Lung (tissue), 12 donors: ENCODE measurements around the gene TLE6. TPM values are rescaled to one million over a fixed set of nuclear protein-coding genes. Genes with fewer than 3 reads are reported as not detected.

ENCODE experiments used
- ATAC-seq: fragments of 200-7000 bp; cut with Tn5 transposase; one replicate; pipeline ENCODE4 v1.9.1; 2020; ENCODE audit warnings: moderate number of reproducible peaks; ENCODE audit not compliant: insufficient read depth, low FRiP score
- DNase-seq, 3 donors: peaks; one replicate each; pipeline ENCODE4 v3.0.0-alpha.2; 2013 to 2017
- H3K27ac ChIP-seq, 2 donors: one replicate each; pipeline ENCODE4 v1.5.1; 2013; ENCODE audit warnings: mild to moderate bottlenecking in 2 of 2, moderate library complexity in 2 of 2, control low read depth in 1 of 2, inconsistent platforms in 1 of 2, low read depth in 1 of 2, low read length in 1 of 2
- H3K27me3 ChIP-seq, 3 donors: one replicate each; pipeline ENCODE4 v1.5.1; 2013; ENCODE audit warnings: low read length in 2 of 3; ENCODE audit not compliant: control insufficient read depth in 3 of 3, insufficient read depth in 3 of 3
- H3K36me3 ChIP-seq, 4 donors: one replicate each; pipeline ENCODE4 v1.5.1; 2013; ENCODE audit warnings: low read length in 4 of 4, mild to moderate bottlenecking in 1 of 4, moderate library complexity in 1 of 4; ENCODE audit not compliant: control insufficient read depth in 4 of 4, insufficient read depth in 4 of 4
- H3K4me1 ChIP-seq, 5 donors: one replicate each; pipeline ENCODE4 v1.5.1; 2013; ENCODE audit warnings: low read length in 5 of 5, mild to moderate bottlenecking in 2 of 5, moderate library complexity in 1 of 5; ENCODE audit not compliant: control insufficient read depth in 5 of 5, insufficient read depth in 5 of 5
- H3K4me3 ChIP-seq: one replicate; pipeline ENCODE4 v1.5.1; 2013; ENCODE audit warnings: mild to moderate bottlenecking, control low read depth, moderate library complexity
- H3K9ac ChIP-seq, 2 donors: one replicate each; pipeline ENCODE4 v1.5.1; 2013; ENCODE audit warnings: low read length in 2 of 2, control low read depth in 1 of 2; ENCODE audit not compliant: insufficient read depth in 1 of 2
- H3K9me3 ChIP-seq, 4 donors: one replicate each; pipeline ENCODE4 v1.5.1; 2013; ENCODE audit warnings: low read length in 3 of 4, mild to moderate bottlenecking in 1 of 4, moderate library complexity in 1 of 4; ENCODE audit not compliant: control insufficient read depth in 4 of 4, insufficient read depth in 3 of 4
- WGBS, 2 donors: extraction: QIAGEN DNeasy Blood & Tissue Kit; methylation state at CpG; one replicate each; pipeline ENCODE4 v1.1.7; 2013; 5-methylcytosine and 5-hydroxymethylcytosine counted together
- polyA plus RNA-seq, 2 donors: library from polyadenylated mRNA; stranded (reverse); fragments of 200-250 nt; gene quantifications; one replicate each; pipeline ENCODE4 v1.2.1, GENCODE V29; 2013
- total RNA-seq, 2 donors: library from RNA; depleted of rRNA in 1 of 2; stranded (reverse); fragments of >200 nt in 1 of 2; gene quantifications; one replicate each; pipeline ENCODE4 v1.2.1, GENCODE V29; 2014 to 2021
- TF ChIP-seq, protein P1 (sequence below): IDR thresholded peaks from 2 replicates; pipeline ENCODE4 v1.5.1; 2012; ENCODE audit warnings: mild to moderate bottlenecking; ENCODE audit errors: control extremely low read depth, extremely low read depth
- donor health status: control.
- donor health status: control.
- donor health status: Bipolar disorder and iron deficiency.
- donor health status: healthy.
- donor health status: DM: yes; HTN: yes; CAD: no.

TLE6 gene
- total and polyA plus RNA-seq, 4 donors, result 6.1 to 8.8 (median 7.2) TPM

DNA sequence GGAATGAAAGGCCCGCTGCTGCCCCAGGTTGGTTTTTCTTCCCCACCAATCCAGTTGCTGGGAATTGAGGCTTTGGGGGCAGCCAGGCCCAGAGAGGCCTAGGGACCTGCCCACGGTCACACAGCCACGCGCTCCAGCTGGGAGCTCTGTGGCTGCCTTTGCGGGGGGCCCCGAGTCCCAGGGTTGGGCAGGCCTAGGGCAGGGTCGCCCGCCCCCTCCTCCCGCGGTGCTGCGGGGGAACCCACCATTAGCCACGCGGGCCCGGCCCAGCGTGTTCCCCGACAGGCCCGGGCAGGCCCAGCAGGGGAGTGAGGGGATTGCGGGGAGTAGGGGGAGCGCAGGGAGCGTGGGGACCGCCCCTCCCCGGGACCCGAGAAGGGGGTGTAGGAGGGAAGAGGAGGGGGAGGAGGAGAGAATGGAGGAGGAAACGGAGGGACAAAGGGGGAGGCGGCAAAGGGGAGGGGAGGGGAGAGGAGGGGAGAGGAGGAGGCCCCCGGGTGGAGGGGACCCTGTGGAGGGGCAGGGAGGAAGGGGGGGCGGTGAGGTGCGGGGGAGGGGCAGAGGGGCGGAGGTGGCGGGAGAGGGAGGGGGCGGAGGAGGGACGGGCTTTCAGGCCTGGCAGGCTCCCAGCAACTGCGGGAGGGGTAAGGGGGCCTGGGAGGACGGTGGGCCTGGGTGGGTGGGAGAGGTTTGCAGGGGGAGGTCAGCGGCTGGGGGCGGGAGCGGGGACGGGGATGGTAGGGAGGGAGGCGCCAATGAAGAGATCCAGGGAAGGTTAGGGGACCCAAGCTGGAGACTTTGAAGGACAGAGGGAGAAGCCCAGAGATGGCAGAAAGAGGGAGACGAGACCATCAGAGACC lies 64.6 kb downstream of the TLE6 start:
- Histone ChIP-seq H3K27me3 (no peaks in the 10 kb centered on the region), H3K4me3 (no peak overlapping the region), H3K9ac (peak overlapping the region in 1 of 2 donors; percentile 34), H3K9me3 (no peaks in the 10 kb centered on the region), H3K36me3 (no peaks in the 10 kb centered on the region), H3K27ac (no peak overlapping the region), H3K4me1 (peaks cover 0 to 17% (median 3%) of the 10 kb centered on the region in 5 donors)
- TF ChIP-seq, protein P1, sequence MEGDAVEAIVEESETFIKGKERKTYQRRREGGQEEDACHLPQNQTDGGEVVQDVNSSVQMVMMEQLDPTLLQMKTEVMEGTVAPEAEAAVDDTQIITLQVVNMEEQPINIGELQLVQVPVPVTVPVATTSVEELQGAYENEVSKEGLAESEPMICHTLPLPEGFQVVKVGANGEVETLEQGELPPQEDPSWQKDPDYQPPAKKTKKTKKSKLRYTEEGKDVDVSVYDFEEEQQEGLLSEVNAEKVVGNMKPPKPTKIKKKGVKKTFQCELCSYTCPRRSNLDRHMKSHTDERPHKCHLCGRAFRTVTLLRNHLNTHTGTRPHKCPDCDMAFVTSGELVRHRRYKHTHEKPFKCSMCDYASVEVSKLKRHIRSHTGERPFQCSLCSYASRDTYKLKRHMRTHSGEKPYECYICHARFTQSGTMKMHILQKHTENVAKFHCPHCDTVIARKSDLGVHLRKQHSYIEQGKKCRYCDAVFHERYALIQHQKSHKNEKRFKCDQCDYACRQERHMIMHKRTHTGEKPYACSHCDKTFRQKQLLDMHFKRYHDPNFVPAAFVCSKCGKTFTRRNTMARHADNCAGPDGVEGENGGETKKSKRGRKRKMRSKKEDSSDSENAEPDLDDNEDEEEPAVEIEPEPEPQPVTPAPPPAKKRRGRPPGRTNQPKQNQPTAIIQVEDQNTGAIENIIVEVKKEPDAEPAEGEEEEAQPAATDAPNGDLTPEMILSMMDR, result no peak
- DNase-seq, result peak; percentile 92 to 96 (median 95)
- 16 to 29% methylated on average over 29 to 40 of the region's 40 CpGs for WGBS, 2 donors
- ATAC-seq, result no peak

DNA sequence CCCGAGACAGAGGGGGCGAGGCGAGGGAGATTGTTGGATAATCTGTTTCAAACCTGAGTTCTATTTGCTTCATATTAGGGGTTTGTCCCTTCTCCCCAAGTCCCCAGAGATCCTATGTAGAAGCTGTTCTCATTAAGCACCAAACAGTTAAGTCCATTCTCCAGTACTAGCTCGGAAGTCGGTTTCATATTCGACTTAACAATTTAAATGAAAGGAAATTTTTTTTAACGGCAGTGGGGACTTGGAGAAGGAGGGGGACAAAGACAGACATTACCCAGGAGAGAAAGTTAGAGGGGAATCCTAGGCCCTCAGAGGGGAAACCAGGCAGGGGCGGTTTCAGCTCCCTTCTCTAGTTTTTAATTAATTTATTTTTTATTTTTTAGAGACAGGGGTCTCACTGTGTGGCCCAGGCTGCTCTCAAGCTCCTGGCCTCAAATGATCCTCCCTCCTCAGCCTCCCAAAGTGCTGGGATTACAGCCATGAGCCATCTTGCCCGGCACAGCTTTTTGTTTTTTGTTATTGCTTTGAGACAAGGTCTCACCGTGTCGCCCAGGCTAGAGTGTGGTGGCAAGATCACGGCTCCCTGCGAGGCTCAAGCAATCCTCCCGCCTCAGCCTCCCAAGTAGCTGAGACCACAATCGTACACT lies 65.4 kb downstream of the TLE6 start:
- ATAC-seq (no peak), DNase-seq (peak in 2 of 3 donors; percentile 87 to 88)
- peaks cover 0 to 22% (median 3%) of the 10 kb centered on the region in 5 donors for H3K4me1 ChIP-seq
- no peaks in the 10 kb centered on the region for H3K27me3 ChIP-seq
- no peak overlapping the region for H3K4me3 ChIP-seq
- no peak overlapping the region for H3K27ac ChIP-seq
- TF ChIP-seq, protein P1, result no peak
- H3K36me3 ChIP-seq, result no peaks in the 10 kb centered on the region
- peak overlapping the region in 1 of 2 donors; percentile 55 for H3K9ac ChIP-seq
- H3K9me3 ChIP-seq, result no peaks in the 10 kb centered on the region
- WGBS, 2 donors, result 48 to 56% methylated on average over 15 of the region's 15 CpGs

Other genes starting within 250 kb of the TLE6 start
- gene SLC39A3, start 237.5 kb upstream of the TLE6 start, total RNA-seq, result 10 to 100 TPM; 17.7 to 37.0 TPM
- gene SLC39A3, start 237.5 kb upstream of the TLE6 start, polyA plus RNA-seq, result 10 to 100 TPM; 47.1 to 51.2 TPM
- gene SGTA, start 194.3 kb upstream of the TLE6 start, total RNA-seq, result 10 to 100 TPM; 33.3 to 48.0 TPM
- gene SGTA, start 194.3 kb upstream of the TLE6 start, polyA plus RNA-seq, result 10 to 100 TPM; 55.7 to 64.7 TPM
- gene THOP1, start 192.1 kb upstream of the TLE6 start, total RNA-seq, result 10 to 100 TPM; 23.8 to 70.5 TPM
- 10 to 100 TPM; 58.7 to 71.9 TPM for gene THOP1, start 192.1 kb upstream of the TLE6 start, polyA plus RNA-seq
- gene ZNF554, start 157.7 kb upstream of the TLE6 start, total RNA-seq, result 1 to 10 TPM; 5.0 to 8.8 TPM
- 1 to 10 TPM; 1.1 to 3.1 TPM for gene ZNF554, start 157.7 kb upstream of the TLE6 start, polyA plus RNA-seq
- 1 to 10 TPM; 5.0 to 9.6 TPM for gene ZNF555, start 136.1 kb upstream of the TLE6 start, total RNA-seq
- 1 to 10 TPM; 1.6 to 2.1 TPM for gene ZNF555, start 136.1 kb upstream of the TLE6 start, polyA plus RNA-seq
- not detected for gene ZNF556, start 110.2 kb upstream of the TLE6 start, total RNA-seq
- under 1 TPM; 0.02 to 0.09 TPM for gene ZNF556, start 110.2 kb upstream of the TLE6 start, polyA plus RNA-seq
- 1 to 10 TPM; 4.3 to 4.6 TPM for gene ZNF57, start 76.6 kb upstream of the TLE6 start, total RNA-seq
- gene ZNF57, start 76.6 kb upstream of the TLE6 start, polyA plus RNA-seq, result 1 to 10 TPM; 4.0 to 5.5 TPM
- gene ZNF77, start 32.6 kb upstream of the TLE6 start, total RNA-seq, result 1 to 10 TPM; 3.3 to 6.7 TPM
- gene ZNF77, start 32.6 kb upstream of the TLE6 start, polyA plus RNA-seq, result 1 to 10 TPM; 3.0 to 3.2 TPM
- 10 to 100 TPM; 39.8 to 47.1 TPM for gene TLE2, start 51.7 kb downstream of the TLE6 start, total RNA-seq
- gene TLE2, start 51.7 kb downstream of the TLE6 start, polyA plus RNA-seq, result 10 to 100 TPM; 30.8 to 38.7 TPM
- 100 to 1,000 TPM; 179 to 468 TPM for gene TLE5, start 84.9 kb downstream of the TLE6 start, total RNA-seq
- gene TLE5, start 84.9 kb downstream of the TLE6 start, polyA plus RNA-seq, result 100 to 1,000 TPM; 352 to 797 TPM
- 10 to 100 TPM; 39.4 to 80.9 TPM for gene GNA11, start 116.8 kb downstream of the TLE6 start, total RNA-seq
- 10 to 100 TPM; 36.8 to 37.1 TPM for gene GNA11, start 116.8 kb downstream of the TLE6 start, polyA plus RNA-seq
- gene GNA15, start 158.5 kb downstream of the TLE6 start, total RNA-seq, result 10 to 100 TPM; 18.6 to 36.0 TPM
- 10 to 100 TPM; 21.5 to 65.4 TPM for gene GNA15, start 158.5 kb downstream of the TLE6 start, polyA plus RNA-seq
- gene S1PR4, start 201.2 kb downstream of the TLE6 start, total RNA-seq, result 10 to 100 TPM in 1 of 2 donors, 1 to 10 TPM in 1; 7.3 to 18.8 TPM
- gene S1PR4, start 201.2 kb downstream of the TLE6 start, polyA plus RNA-seq, result 10 to 100 TPM; 14.7 to 40.5 TPM
- gene NCLN, start 208.4 kb downstream of the TLE6 start, total RNA-seq, result 100 to 1,000 TPM in 1 of 2 donors, 10 to 100 TPM in 1; 24.8 to 117 TPM
- 10 to 100 TPM; 54.3 to 71.9 TPM for gene NCLN, start 208.4 kb downstream of the TLE6 start, polyA plus RNA-seq
- under 1 TPM in 1 of 2 donors, not detected in 1; 0.12 TPM for gene CELF5, start 247.1 kb downstream of the TLE6 start, total RNA-seq
- gene CELF5, start 247.1 kb downstream of the TLE6 start, polyA plus RNA-seq, result under 1 TPM; 0.08 to 0.14 TPM